ENCODE data around the gene CRACDL.

The CRACDL gene

GRCh38 chr2:98822301-98823164 lies 113.5 kb downstream of the CRACDL start:
- peak; percentile 27 for DNase-seq

- DNase-seq, result no peak
These were observed 114.3 kb downstream of the CRACDL start for GRCh38 chr2:98821629-98822135.

GRCh38 chr2:98819231-98819766 lies 116.7 kb downstream of the CRACDL start:
- no peak for DNase-seq

GRCh38 chr2:98818164-98818563 lies 117.9 kb downstream of the CRACDL start:
- DNase-seq, result no peak

- no peak for DNase-seq
These were observed 119.7 kb downstream of the CRACDL start for GRCh38 chr2:98816281-98816680.

- DNase-seq, result no peak
These were observed 120.2 kb downstream of the CRACDL start for GRCh38 chr2:98815795-98816194.

- DNase-seq, result no peak
These were observed 124.3 kb downstream of the CRACDL start for GRCh38 chr2:98811766-98812165.

- no peak for DNase-seq
These were observed 125.5 kb downstream of the CRACDL start for GRCh38 chr2:98810588-98810928.

GRCh38 chr2:98809878-98810587 lies 126.0 kb downstream of the CRACDL start:
- no peak for DNase-seq

- no peak for DNase-seq
These were observed 126.9 kb downstream of the CRACDL start for GRCh38 chr2:98809116-98809515.

GRCh38 chr2:98808546-98808945 lies 127.5 kb downstream of the CRACDL start:
- DNase-seq, result no peak

- DNase-seq, result no peak
These were observed 128.1 kb downstream of the CRACDL start for GRCh38 chr2:98807929-98808328.

GRCh38 chr2:98807221-98807620 lies 128.8 kb downstream of the CRACDL start:
- DNase-seq, result no peak

GRCh38 chr2:98806236-98806697 lies 129.8 kb downstream of the CRACDL start:
- DNase-seq, result no peak

GRCh38 chr2:98805412-98806171 lies 130.4 kb downstream of the CRACDL start:
- DNase-seq, result no peak

GRCh38 chr2:98804736-98805135 lies 131.3 kb downstream of the CRACDL start:
- no peak for DNase-seq

- no peak for DNase-seq
These were observed 131.8 kb downstream of the CRACDL start for GRCh38 chr2:98804265-98804650.

- no peak for DNase-seq
These were observed 132.4 kb downstream of the CRACDL start for GRCh38 chr2:98803405-98804264.

- no peak for DNase-seq
These were observed 133.7 kb downstream of the CRACDL start for GRCh38 chr2:98802344-98802743.

GRCh38 chr2:98801921-98802321 lies 134.1 kb downstream of the CRACDL start:
- no peak for DNase-seq

- no peak for DNase-seq
These were observed 134.7 kb downstream of the CRACDL start for GRCh38 chr2:98801286-98801685.
